Kidney (tissue), 14 donors: Measurements from ENCODE around the gene ADAMTSL3. TPM values are rescaled to one million over a fixed set of nuclear protein-coding genes. Genes with fewer than 3 reads are reported as not detected.

Experiments used
- DNase-seq, 5 donors: peaks; one replicate each; pipeline ENCODE4 v3.0.0-alpha.2; 2013 to 2020
- FAIRE-seq: peaks from 2 replicates; lab custom pipeline; 2012; peaks lifted over from hg19 to GRCh38; lab: Jason Lieb, UNC
- H3K27ac ChIP-seq, 2 donors: one replicate each; pipeline ENCODE4 v1.7.0; 2013; ENCODE audit warnings: low read depth in 2 of 2, low read length in 2 of 2, inconsistent platforms in 1 of 2
- H3K27me3 ChIP-seq: one replicate; pipeline ENCODE4 v1.7.1; 2013; ENCODE audit warnings: low read length, inconsistent platforms; ENCODE audit not compliant: control insufficient read depth, insufficient read depth
- H3K36me3 ChIP-seq, 3 donors: one replicate each; pipeline versions ENCODE4 v1.7.0 to v1.7.1; 2013; ENCODE audit warnings: low read length in 3 of 3, control low read depth in 1 of 3, inconsistent platforms in 1 of 3; ENCODE audit not compliant: insufficient read depth in 3 of 3, control insufficient read depth in 2 of 3
- H3K4me1 ChIP-seq, 3 donors: one replicate each; pipeline versions ENCODE4 v1.7.0 to v1.7.1; 2013; ENCODE audit warnings: low read length in 3 of 3, inconsistent platforms in 1 of 3, low read depth in 1 of 3; ENCODE audit not compliant: control insufficient read depth in 2 of 3, insufficient read depth in 2 of 3
- H3K4me3 ChIP-seq, 3 donors: one replicate each; pipeline versions ENCODE4 v1.7.0 to v1.8.1; 2013; ENCODE audit warnings: low read length in 3 of 3, control low read depth in 1 of 3, inconsistent platforms in 1 of 3
- H3K9ac ChIP-seq, 3 donors: one replicate each; pipeline versions ENCODE4 v1.7.0 to v1.7.1; 2013; ENCODE audit warnings: low read length in 3 of 3, control low read depth in 1 of 3, inconsistent platforms in 1 of 3
- H3K9me3 ChIP-seq, 3 donors: one replicate each; pipeline versions ENCODE4 v1.7.0 to v1.7.1; 2013; ENCODE audit warnings: low read length in 3 of 3, control low read depth in 1 of 3, inconsistent platforms in 1 of 3; ENCODE audit not compliant: control insufficient read depth in 2 of 3, insufficient read depth in 1 of 3
- intact Hi-C: fragments of 100-400 bp; cut with DNase I; formaldehyde crosslinking; loops from one replicate; pipeline ENCODE4 v1.11.1; 2022
- polyA plus RNA-seq: library from polyadenylated mRNA; stranded (reverse); fragments of 350-450 nt; fragmentation: Illumina TruSeq; extraction: RNeasy Lipid Tissue Mini Kit (QIAGEN cat#74804); gene quantifications from one replicate; pipeline ENCODE4 v1.2.3, GENCODE V29; 2014; ENCODE audit warnings: low read depth, low replicate concordance; ENCODE audit not compliant: insufficient read depth
- total RNA-seq: library from RNA; stranded (reverse); fragmentation: NEBNext Ultra II Directional; extraction: Animal tissue kit (Norgen Biotek cat#: 25700); gene quantifications from one replicate; pipeline ENCODE4 v1.2.1, GENCODE V29; 2021
- TF ChIP-seq, protein P1 (sequence below): IDR thresholded peaks from 3 replicates; pipeline ENCODE4 v1.5.1; 2012; ENCODE audit warnings: mild to moderate bottlenecking, moderate library complexity, borderline replicate concordance; ENCODE audit not compliant: insufficient read depth; ENCODE audit errors: extremely low read depth
- donor health status: control.
- donor health status: control.
- donor health status: control.
- donor health status: control.
- donor health status: control.
- donor health status: DM: yes; HTN: yes; CAD: no.
- donor health status: Normal renal cell carcinoma (clear cell type).

Gene ADAMTSL3
- total and polyA plus RNA-seq, 2 donors from 2014 or later: 1.6 to 23.4 TPM

DNA sequence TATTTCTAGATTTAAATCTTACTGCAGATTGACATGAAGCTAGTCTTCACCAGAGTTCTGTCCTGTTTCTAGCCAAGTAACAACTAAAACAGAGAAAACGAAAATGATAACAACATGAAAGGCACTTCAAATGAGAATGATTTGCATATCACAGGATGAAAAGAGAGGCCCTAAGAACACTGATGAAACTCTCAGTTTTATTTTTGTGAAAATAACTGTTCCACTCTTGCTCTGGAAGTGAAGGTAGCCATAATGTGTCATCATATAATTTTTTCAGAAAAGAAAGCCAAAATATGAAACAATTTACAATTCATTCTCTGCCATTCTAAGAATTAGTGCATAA is 274.4 kb downstream of the ADAMTSL3 start:
- Histone ChIP-seq H3K27me3 (no peaks in the 10 kb centered on the region), H3K9me3 (no peaks in the 10 kb centered on the region), H3K9ac (no peak overlapping the region), H3K4me3 (no peak overlapping the region), H3K27ac (no peak overlapping the region), H3K4me1 (no peaks in the 10 kb centered on the region), H3K36me3 (no peaks in the 10 kb centered on the region)
- intact Hi-C loops: no loop called here
- TF ChIP-seq, protein P1, sequence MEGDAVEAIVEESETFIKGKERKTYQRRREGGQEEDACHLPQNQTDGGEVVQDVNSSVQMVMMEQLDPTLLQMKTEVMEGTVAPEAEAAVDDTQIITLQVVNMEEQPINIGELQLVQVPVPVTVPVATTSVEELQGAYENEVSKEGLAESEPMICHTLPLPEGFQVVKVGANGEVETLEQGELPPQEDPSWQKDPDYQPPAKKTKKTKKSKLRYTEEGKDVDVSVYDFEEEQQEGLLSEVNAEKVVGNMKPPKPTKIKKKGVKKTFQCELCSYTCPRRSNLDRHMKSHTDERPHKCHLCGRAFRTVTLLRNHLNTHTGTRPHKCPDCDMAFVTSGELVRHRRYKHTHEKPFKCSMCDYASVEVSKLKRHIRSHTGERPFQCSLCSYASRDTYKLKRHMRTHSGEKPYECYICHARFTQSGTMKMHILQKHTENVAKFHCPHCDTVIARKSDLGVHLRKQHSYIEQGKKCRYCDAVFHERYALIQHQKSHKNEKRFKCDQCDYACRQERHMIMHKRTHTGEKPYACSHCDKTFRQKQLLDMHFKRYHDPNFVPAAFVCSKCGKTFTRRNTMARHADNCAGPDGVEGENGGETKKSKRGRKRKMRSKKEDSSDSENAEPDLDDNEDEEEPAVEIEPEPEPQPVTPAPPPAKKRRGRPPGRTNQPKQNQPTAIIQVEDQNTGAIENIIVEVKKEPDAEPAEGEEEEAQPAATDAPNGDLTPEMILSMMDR: no peak
- FAIRE-seq (no peak), DNase-seq (no peak)

DNA sequence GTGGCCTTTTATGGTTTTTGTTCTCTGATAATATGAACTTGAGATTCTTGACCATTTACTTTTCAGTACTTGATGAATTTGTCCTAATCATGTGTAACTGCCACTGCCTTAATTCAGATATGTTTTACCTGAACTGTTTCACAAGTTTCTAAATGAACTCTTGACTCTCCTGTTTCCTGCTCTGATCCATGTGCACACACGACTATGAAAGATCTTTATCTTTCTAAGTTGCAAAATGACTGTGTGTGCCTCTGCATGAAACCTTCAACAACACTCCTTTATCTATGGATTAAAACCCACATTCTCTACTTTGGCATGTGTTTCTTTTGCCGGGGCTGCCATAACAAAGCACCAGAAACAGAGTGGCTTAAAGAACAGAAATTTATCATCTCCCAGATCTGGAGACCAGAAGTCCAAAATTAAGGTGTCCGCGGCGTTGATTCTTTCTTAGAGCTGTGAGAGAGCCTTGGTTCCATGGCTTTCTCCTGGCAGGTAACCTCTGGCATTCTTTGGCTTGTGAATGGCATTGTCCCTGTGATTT is 275.0 kb downstream of the ADAMTSL3 start:
- Histone ChIP-seq H3K9ac (no peak overlapping the region), H3K36me3 (no peaks in the 10 kb centered on the region), H3K4me1 (no peaks in the 10 kb centered on the region), H3K27me3 (no peaks in the 10 kb centered on the region), H3K4me3 (no peak overlapping the region), H3K27ac (no peak overlapping the region), H3K9me3 (no peaks in the 10 kb centered on the region)
- no peak for FAIRE-seq
- DNase-seq: no peak
- intact Hi-C loops: no loop called here
- TF ChIP-seq, protein P1: no peak

DNA sequence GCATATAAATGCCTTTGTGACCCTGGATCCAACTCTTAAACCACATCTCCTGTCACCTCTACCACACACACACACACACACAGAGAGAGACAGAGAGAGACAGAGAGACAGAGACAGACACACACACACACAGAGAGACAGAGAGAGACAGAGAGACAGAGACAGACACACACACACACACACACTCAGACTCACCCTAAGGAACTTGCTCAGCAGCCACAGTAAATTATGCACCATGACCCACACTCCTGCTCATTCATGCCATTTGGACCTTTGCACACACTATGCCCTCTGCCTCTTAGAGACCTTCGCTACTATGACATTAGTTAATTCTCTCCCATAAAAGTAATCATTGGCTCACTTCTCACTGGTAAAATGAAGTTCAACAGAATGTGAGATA is 275.7 kb downstream of the ADAMTSL3 start:
- H3K27ac ChIP-seq: no peak overlapping the region
- intact Hi-C loops: no loop called here
- TF ChIP-seq, protein P1: no peak
- FAIRE-seq (no peak), DNase-seq (no peak)
- no peaks in the 10 kb centered on the region for H3K9me3 ChIP-seq
- H3K36me3 ChIP-seq: no peaks in the 10 kb centered on the region
- H3K27me3 ChIP-seq: no peaks in the 10 kb centered on the region
- no peak overlapping the region for H3K4me3 ChIP-seq
- H3K9ac ChIP-seq: no peak overlapping the region
- no peaks in the 10 kb centered on the region for H3K4me1 ChIP-seq
